Heart left ventricle (tissue), 16 donors: ENCODE measurements around the gene ZBBX. TPM values are rescaled to one million over a fixed set of nuclear protein-coding genes. Genes with fewer than 3 reads are reported as not detected.
A peak's percentile ranks its signal among the peaks of the same experiment; 100 is the strongest.

ENCODE experiments used
- ATAC-seq, 4 donors: fragments of 200-7000 bp; cut with Tn5 transposase; one replicate each; pipeline ENCODE4 v1.9.1; 2020 to 2022; ENCODE audit warnings: moderate library complexity in 4 of 4, mild to moderate bottlenecking in 3 of 4, moderate number of reproducible peaks in 1 of 4
- DNase-seq, 5 donors: peaks; one replicate each; pipeline ENCODE4 v3.0.0-alpha.2; 2020
- H3K27ac ChIP-seq, 12 donors: fragments of 200-600 bp; sonication (generic) in 4 of 12; one replicate each; pipeline versions ENCODE4 v1.5.0 to v1.8.0; 2016 to 2022; ENCODE audit warnings: mild to moderate bottlenecking in 2 of 12
- H3K27me3 ChIP-seq, 9 donors: fragments of 200-600 bp; sonication (generic) in 2 of 9; one replicate each; pipeline versions ENCODE4 v1.5.1 to v1.8.0; 2016 to 2022; ENCODE audit warnings: mild to moderate bottlenecking in 3 of 9
- H3K36me3 ChIP-seq, 9 donors: fragments of 200-600 bp; sonication (generic) in 2 of 9; one replicate each; pipeline versions ENCODE4 v1.5.0 to v1.8.0; 2018 to 2022; ENCODE audit warnings: mild to moderate bottlenecking in 2 of 9
- H3K4me1 ChIP-seq, 12 donors: fragments of 200-600 bp; sonication (generic) in 4 of 12; one replicate each; pipeline versions ENCODE4 v1.5.0 to v1.8.0; 2016 to 2022; ENCODE audit warnings: mild to moderate bottlenecking in 3 of 12
- H3K4me3 ChIP-seq, 12 donors: fragments of 200-600 bp; sonication (generic) in 4 of 12; one replicate each; pipeline versions ENCODE4 v1.5.0 to v1.8.0; 2017 to 2022; ENCODE audit warnings: mild to moderate bottlenecking in 9 of 12, moderate library complexity in 4 of 12
- H3K9me3 ChIP-seq, 12 donors: fragments of 200-600 bp; sonication (generic) in 4 of 12; one replicate each; pipeline versions ENCODE4 v1.5.0 to v1.8.0; 2016 to 2022; ENCODE audit warnings: mild to moderate bottlenecking in 1 of 12
- CTCF ChIP-seq, 12 donors: fragments of 200-600 bp; sonication (generic) in 4 of 12; IDR thresholded peaks; one replicate each; pipeline versions ENCODE4 v1.5.0 to v1.8.0; 2018 to 2022; ENCODE audit warnings: antibody characterized with exemption in 12 of 12, mild to moderate bottlenecking in 5 of 12
- POLR2A ChIP-seq, 2 donors: fragments of 450-650 bp; IDR thresholded peaks; one replicate each; pipeline ENCODE4 v1.6.1; 2017; ENCODE audit warnings: antibody characterized with exemption in 2 of 2, mild to moderate bottlenecking in 2 of 2, moderate library complexity in 2 of 2
- WGBS, 4 donors: extraction: QIAGEN DNeasy Blood & Tissue Kit in 2 of 4; methylation state at CpG; one replicate each; pipeline versions ENCODE4 v1.1.5 to v1.1.7; 2013 to 2018; 5-methylcytosine and 5-hydroxymethylcytosine counted together
- intact Hi-C, 10 donors: fragments of 100-400 bp; cut with DNase I; formaldehyde crosslinking; loops; one replicate each; pipeline versions ENCODE4 v1.11.1 to v1.14.2; 2022
- polyA plus RNA-seq, 2 donors: library from polyadenylated mRNA; stranded (reverse); fragments of 200-250 nt; gene quantifications; one replicate each; pipeline ENCODE4 v1.2.3, GENCODE V29; 2013
- total RNA-seq, 9 donors: library from RNA; depleted of rRNA in 2 of 9; stranded (reverse); fragments of >200 nt in 2 of 9; fragmentation: NEBNext Ultra II Directional in 3 of 9; extraction: Animal tissue kit (Norgen Biotek cat#: 25700) in 3 of 9; gene quantifications; one replicate each; pipeline versions ENCODE4 v1.1.0 to v1.2.4, GENCODE V29; 2016 to 2023
- donor health status: ischemic (EF 13 %, LVEDD 7.1; RV severe dilation, severe dysfunction).
- donor health status: healthy with polysubstance abuse.
- donor health status: DM: no; HTN: yes; CAD: no.
- donor health status: DM: no; HTN: no; CAD: no.
- donor health status: ischemic (EF 25% LVEDD 6.9; RV normal size, moderate dysfunction).
- donor health status: ischemic (EF 25% LVEDD 5.7; RV mildly dilated, moderate dysfunction).
- donor health status: healthy.
- donor health status: DM: yes; HTN: yes; CAD: no.
- donor health status: ischemic (EF 35%, LVEDD 5.7; RV mildly dilated, moderate dysfunction).
- donor health status: nonischemic (EF 11% LVEDD 7.7; RV severe dilation, severe dysfunction).
- donor health status: DM: yes; HTN: yes; CAD: no.
- donor health status: PGD.
- donor health status: ischemic (EF 29% LVEDD 5.4; RV normal size, mild dysfunction).
- donor health status: nonischemic (EF 23%, LVEDD 6.1; RV moderate dilation, normal function).

ZBBX gene
- total and polyA plus RNA-seq, 11 donors = 0.42 TPM; not detected in 10

- intact Hi-C loops = no loop called here
- 14 to 31% (median 23%) methylated on average over 1 of the region's 1 CpG for WGBS, 4 donors
- no peak overlapping the region for H3K27ac ChIP-seq
- H3K36me3 ChIP-seq = no peaks in the 10 kb centered on the region
- peak in 3 of 4 donors; percentile 68 to 75 (median 72) for ATAC-seq
- H3K4me1 ChIP-seq = no peaks in the 10 kb centered on the region
- H3K4me3 ChIP-seq = no peak overlapping the region
- H3K27me3 ChIP-seq = no peaks in the 10 kb centered on the region
- peaks cover 0 to 4% (median 0%) of the 10 kb centered on the region in 12 donors for H3K9me3 ChIP-seq
- TF ChIP-seq POLR2A (IDR thresholded peaks at IDR 0.05) (no peak), CTCF (IDR thresholded peaks at IDR 0.05) (no peak)
- DNase-seq = no peak
These were observed 177.0 kb downstream of the ZBBX start for GRCh38 chr3:167203062-167203461.

- 52 to 73% (median 70%) methylated on average over 1 of the region's 1 CpG for WGBS, 4 donors
These were observed 181.0 kb downstream of the ZBBX start for GRCh38 chr3:167198949-167199600.

More at GRCh38 chr3:167198949-167199600, 181.0 kb downstream of the ZBBX start:
- H3K4me3 ChIP-seq = no peak overlapping the region
- ATAC-seq (no peak), DNase-seq (no peak)
- H3K36me3 ChIP-seq = no peaks in the 10 kb centered on the region
- no peak for TF ChIP-seq CTCF (IDR thresholded peaks at IDR 0.05)
- no peak overlapping the region for H3K27ac ChIP-seq
- intact Hi-C loops = no loop called here
- no peaks in the 10 kb centered on the region for H3K4me1 ChIP-seq
- H3K27me3 ChIP-seq = no peaks in the 10 kb centered on the region
- no peaks in the 10 kb centered on the region for H3K9me3 ChIP-seq

Other genes with a start within 250 kb of the ZBBX start
- gene SERPINI2, start 93.7 kb upstream of the ZBBX start, total RNA-seq = under 1 TPM in 1 of 9 donors, not detected in 8; 0.58 TPM
- under 1 TPM in 1 of 2 donors, not detected in 1; 0.30 TPM for gene SERPINI2, start 93.7 kb upstream of the ZBBX start, polyA plus RNA-seq